PC-9 (cell line): ENCODE measurements around the gene CDC123. TPM values are rescaled to one million over a fixed set of nuclear protein-coding genes. Genes with fewer than 3 reads are reported as not detected.
A peak's percentile ranks its signal among the peaks of the same experiment; 100 is the strongest.

Experiments
- BruUV-seq: library from RNA; stranded (reverse); fragments of 400-500 nt; replicated peaks from 2 replicates; lab custom pipeline; 2021; lab: Mats Ljungman, UMichigan
- CTCF ChIA-PET: fragments of 300-600 bp; sonication (Branson Sonifier 250); formaldehyde crosslinking; loops from one replicate; lab custom pipeline; 2022; ENCODE audit warnings: antibody characterized with exemption; lab: Charles Lee
- POLR2A ChIA-PET: fragments of 300-600 bp; sonication (Branson Sonifier 250); formaldehyde crosslinking; loops from one replicate; lab custom pipeline; 2022; ENCODE audit warnings: antibody characterized with exemption; ENCODE audit not compliant: unreplicated experiment; lab: Charles Lee
- DNase-seq, 2 experiments: peaks; one replicate each; pipeline versions ENCODE4 v3.0.0 to v3.0.0-alpha.2; 2015 to 2022; ENCODE audit warnings: mixed read lengths in 1 of 2
- H2AFZ ChIP-seq: fragments of 200-600 bp; sonication (generic); 2 replicates; pipeline ENCODE4 v1.8.1; 2017; ENCODE audit warnings: antibody characterized with exemption
- H3F3A ChIP-seq: fragments of 200-600 bp; sonication (generic); 2 replicates; pipeline ENCODE4 v1.8.1; 2017; ENCODE audit warnings: antibody characterized with exemption, mild to moderate bottlenecking, low read depth; ENCODE audit not compliant: insufficient read depth
- H3K27ac ChIP-seq: fragments of 200-600 bp; sonication (generic); 2 replicates; pipeline ENCODE4 v1.6.1; 2016; ENCODE audit warnings: mixed run types
- H3K27me3 ChIP-seq: fragments of 200-600 bp; sonication (generic); 2 replicates; pipeline ENCODE4 v1.6.1; 2016; ENCODE audit warnings: low read depth, mixed run types; ENCODE audit not compliant: insufficient read depth
- H3K36me3 ChIP-seq: fragments of 200-600 bp; sonication (generic); 2 replicates; pipeline ENCODE4 v1.6.1; 2016; ENCODE audit warnings: low read depth, mixed run types
- H3K4me1 ChIP-seq: fragments of 200-600 bp; sonication (generic); replicated peaks from 2 replicates; pipeline ENCODE4 v1.6.1; 2016; ENCODE audit warnings: mixed run types; ENCODE audit not compliant: insufficient read depth
- H3K4me2 ChIP-seq: fragments of 200-600 bp; sonication (generic); 2 replicates; pipeline ENCODE4 v1.6.1; 2017; ENCODE audit warnings: mixed run types
- H3K4me3 ChIP-seq: fragments of 200-600 bp; sonication (generic); 2 replicates; pipeline ENCODE4 v1.6.1; 2016; ENCODE audit warnings: mixed run types
- H3K79me2 ChIP-seq: fragments of 200-600 bp; sonication (generic); 2 replicates; pipeline ENCODE4 v1.6.1; 2017; ENCODE audit warnings: low read depth, mixed run types
- H3K9me2 ChIP-seq: fragments of 200-600 bp; sonication (generic); 2 replicates; pipeline ENCODE4 v1.8.1; 2017; ENCODE audit warnings: mild to moderate bottlenecking; ENCODE audit not compliant: insufficient read depth
- H3K9me3 ChIP-seq: fragments of 200-600 bp; sonication (generic); 2 replicates; pipeline ENCODE4 v1.8.1; 2016; ENCODE audit warnings: low read depth; ENCODE audit not compliant: insufficient read depth
- H4K20me1 ChIP-seq: fragments of 200-600 bp; sonication (generic); 2 replicates; pipeline ENCODE4 v1.8.1; 2017; ENCODE audit not compliant: insufficient read depth
- EZH2 ChIP-seq: fragments of 200-600 bp; sonication (generic); IDR thresholded peaks from 2 replicates; pipeline ENCODE4 v1.8.0; 2017; ENCODE audit warnings: antibody characterized with exemption, low read depth
- intact Hi-C: fragments of 100-400 bp; cut with micrococcal nuclease; formaldehyde crosslinking; loops from one replicate; pipeline ENCODE4 v1.10.0; 2022; ENCODE audit not compliant: unreplicated experiment
- total RNA-seq: library from RNA; stranded (reverse); gene quantifications from 2 replicates; pipeline ENCODE4 v1.2.3, GENCODE V29; 2021
- TF ChIP-seq, protein P1 (sequence below): fragments of 200-600 bp; sonication (generic); conservative IDR thresholded peaks from 2 replicates; pipeline ENCODE4 v1.6.1; 2017; ENCODE audit warnings: mixed run types, antibody characterized with exemption, mild to moderate bottlenecking, moderate library complexity

Gene CDC123
- total RNA-seq, 1 experiment from 2014 or later = 86.0 TPM

DNA sequence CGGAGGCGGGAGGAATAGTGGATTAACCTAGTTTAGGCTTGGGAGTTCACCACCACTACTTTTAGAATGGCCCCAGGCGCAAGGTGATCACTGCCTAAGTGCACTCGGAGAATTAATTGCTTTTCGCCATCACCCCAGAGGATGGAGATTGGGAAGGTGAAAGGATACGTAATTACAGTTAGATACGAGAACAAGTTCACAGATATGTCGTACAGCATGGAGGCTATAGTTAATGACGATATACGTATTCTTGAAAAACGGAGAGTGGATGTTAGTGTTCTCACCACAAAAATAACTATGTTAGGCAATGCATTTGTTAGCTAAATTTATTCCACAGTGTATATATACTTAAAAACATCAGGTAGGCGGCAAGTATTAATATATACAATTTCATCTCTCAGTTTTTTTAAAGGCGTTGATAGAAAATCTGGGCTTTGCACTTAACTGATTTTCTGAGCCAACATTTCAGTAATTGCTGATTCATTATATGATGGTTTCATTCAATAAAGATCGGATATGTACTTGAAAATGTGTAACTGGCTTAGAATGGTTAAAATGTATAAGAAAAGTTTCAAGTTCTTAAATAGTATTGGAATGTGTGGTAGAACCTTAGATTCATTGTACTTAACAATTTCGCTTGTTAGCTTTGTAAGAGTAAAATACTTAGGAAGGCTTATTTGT, 683 bp downstream of the CDC123 start:
- Histone ChIP-seq H4K20me1 (peaks cover 2% of the 10 kb centered on the region; the same call in 1 of the 2 replicates), H3K9me3 (no peaks in the 10 kb centered on the region), H3K4me2 (peak overlapping the region; percentile 94), H3K27me3 (no peaks in the 10 kb centered on the region), H3K36me3 (no peaks in the 10 kb centered on the region; the same call in 1 of the 2 replicates), H2AFZ (peak overlapping the region; percentile 100), H3K4me3 (peak overlapping the region; percentile 99), H3K4me1 (peaks cover 25% of the 10 kb centered on the region), H3K9me2 (no peaks in the 10 kb centered on the region), H3K27ac (peak overlapping the region; percentile 74), H3K79me2 (peaks cover 84% of the 10 kb centered on the region), H3F3A (peaks cover 4% of the 10 kb centered on the region)
- ChIA-PET CTCF (interaction anchor here (0.6 kb wide), 1 partner anchor 575 kb away, joined by 6 read pairs; no protein-coding TSS in a partner anchor), POLR2A (no interaction called here)
- no peak for DNase-seq
- no peak for TF ChIP-seq EZH2
- TF ChIP-seq, protein P1, sequence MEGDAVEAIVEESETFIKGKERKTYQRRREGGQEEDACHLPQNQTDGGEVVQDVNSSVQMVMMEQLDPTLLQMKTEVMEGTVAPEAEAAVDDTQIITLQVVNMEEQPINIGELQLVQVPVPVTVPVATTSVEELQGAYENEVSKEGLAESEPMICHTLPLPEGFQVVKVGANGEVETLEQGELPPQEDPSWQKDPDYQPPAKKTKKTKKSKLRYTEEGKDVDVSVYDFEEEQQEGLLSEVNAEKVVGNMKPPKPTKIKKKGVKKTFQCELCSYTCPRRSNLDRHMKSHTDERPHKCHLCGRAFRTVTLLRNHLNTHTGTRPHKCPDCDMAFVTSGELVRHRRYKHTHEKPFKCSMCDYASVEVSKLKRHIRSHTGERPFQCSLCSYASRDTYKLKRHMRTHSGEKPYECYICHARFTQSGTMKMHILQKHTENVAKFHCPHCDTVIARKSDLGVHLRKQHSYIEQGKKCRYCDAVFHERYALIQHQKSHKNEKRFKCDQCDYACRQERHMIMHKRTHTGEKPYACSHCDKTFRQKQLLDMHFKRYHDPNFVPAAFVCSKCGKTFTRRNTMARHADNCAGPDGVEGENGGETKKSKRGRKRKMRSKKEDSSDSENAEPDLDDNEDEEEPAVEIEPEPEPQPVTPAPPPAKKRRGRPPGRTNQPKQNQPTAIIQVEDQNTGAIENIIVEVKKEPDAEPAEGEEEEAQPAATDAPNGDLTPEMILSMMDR = no peak
- intact Hi-C loops = loop anchor here (2.0 to 10.0 kb wide), 2 partner anchors 154 to 412 kb away; partner anchors contain the start of gene UPF2
- BruUV-seq = TSS peak; percentile 59

DNA sequence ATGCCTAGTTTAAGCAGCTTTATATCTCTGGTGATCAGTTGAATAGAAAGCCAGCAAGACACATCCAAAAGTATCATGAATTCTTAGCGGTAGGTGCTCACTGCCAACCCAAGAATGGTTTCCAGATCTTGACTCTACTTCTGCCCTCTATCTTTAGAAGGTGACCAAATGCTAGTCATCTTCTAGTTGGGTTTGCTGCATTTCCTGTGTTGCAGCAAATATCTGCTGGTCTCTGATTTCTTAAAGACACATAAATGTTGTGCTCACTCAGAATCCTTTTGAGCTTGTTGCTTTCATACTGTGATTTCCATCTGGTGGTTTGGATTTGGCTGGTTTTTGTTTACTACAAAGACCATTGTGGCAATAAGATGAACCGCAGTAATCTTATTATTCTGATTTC, 2.2 kb downstream of the CDC123 start:
- no peak overlapping the region for H3K4me3 ChIP-seq
- no peaks in the 10 kb centered on the region for H3K9me2 ChIP-seq
- ChIA-PET POLR2A (no interaction called here), CTCF (interaction anchor here (0.6 kb wide), 1 partner anchor 865 kb away, joined by 3 read pairs; no protein-coding TSS in a partner anchor)
- BruUV-seq = no TSS peak
- H3K4me1 ChIP-seq = peaks cover 22% of the 10 kb centered on the region
- DNase-seq = no peak
- H3K27me3 ChIP-seq = no peaks in the 10 kb centered on the region
- H3K9me3 ChIP-seq = no peaks in the 10 kb centered on the region
- no peak overlapping the region for H2AFZ ChIP-seq
- H4K20me1 ChIP-seq = peaks cover 2% of the 10 kb centered on the region; the same call in 1 of the 2 replicates
- H3K36me3 ChIP-seq = no peaks in the 10 kb centered on the region; the same call in 1 of the 2 replicates
- peak overlapping the region; percentile 94 for H3K4me2 ChIP-seq
- no peak overlapping the region for H3K27ac ChIP-seq
- peaks cover 71% of the 10 kb centered on the region for H3K79me2 ChIP-seq
- intact Hi-C loops = loop anchor here (10.0 kb wide), 1 partner anchor 413 kb away; no protein-coding TSS in a partner anchor
- H3F3A ChIP-seq = peaks cover 4% of the 10 kb centered on the region
- no peak for TF ChIP-seq EZH2
- TF ChIP-seq, protein P1 = no peak

DNA sequence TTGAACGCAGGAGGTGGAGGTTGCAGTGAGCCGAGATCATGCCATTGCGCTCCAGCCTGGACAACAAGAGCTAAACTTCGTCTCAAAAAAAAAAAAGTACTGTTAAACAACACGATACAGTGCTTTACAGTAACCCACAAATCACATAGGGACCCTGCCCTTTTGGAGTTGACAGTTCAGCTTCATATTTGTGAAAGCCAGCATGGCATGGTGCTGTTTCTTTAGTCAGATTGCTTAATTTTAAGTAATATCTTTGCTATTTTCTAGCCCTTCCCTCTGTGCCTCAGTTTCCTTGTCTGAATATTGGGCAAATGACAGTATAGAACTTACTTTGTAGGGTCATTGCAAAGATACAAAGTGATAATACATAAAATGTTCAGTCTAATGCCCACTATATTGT, 4.9 kb downstream of the CDC123 start:
- H2AFZ ChIP-seq = no peak overlapping the region
- H3K4me2 ChIP-seq = no peak overlapping the region
- POLR2A ChIA-PET = no interaction called here
- no peak overlapping the region for H3K4me3 ChIP-seq
- intact Hi-C loops = no loop called here
- H3K9me3 ChIP-seq = no peaks in the 10 kb centered on the region
- BruUV-seq = no TSS peak
- H3K4me1 ChIP-seq = peaks cover 7% of the 10 kb centered on the region
- no peaks in the 10 kb centered on the region for H3K9me2 ChIP-seq
- H3K79me2 ChIP-seq = peaks cover 51% of the 10 kb centered on the region
- H3K36me3 ChIP-seq = no peaks in the 10 kb centered on the region; the same call in 1 of the 2 replicates
- no peak for DNase-seq
- H4K20me1 ChIP-seq = peaks cover 14% of the 10 kb centered on the region
- no peaks in the 10 kb centered on the region for H3K27me3 ChIP-seq
- CTCF ChIA-PET = no interaction called here
- TF ChIP-seq, protein P1 = no peak
- no peak for TF ChIP-seq EZH2
- no peaks in the 10 kb centered on the region for H3F3A ChIP-seq
- no peak overlapping the region for H3K27ac ChIP-seq
